ENCODE results near the gene WHRN.

WHRN gene

DNA sequence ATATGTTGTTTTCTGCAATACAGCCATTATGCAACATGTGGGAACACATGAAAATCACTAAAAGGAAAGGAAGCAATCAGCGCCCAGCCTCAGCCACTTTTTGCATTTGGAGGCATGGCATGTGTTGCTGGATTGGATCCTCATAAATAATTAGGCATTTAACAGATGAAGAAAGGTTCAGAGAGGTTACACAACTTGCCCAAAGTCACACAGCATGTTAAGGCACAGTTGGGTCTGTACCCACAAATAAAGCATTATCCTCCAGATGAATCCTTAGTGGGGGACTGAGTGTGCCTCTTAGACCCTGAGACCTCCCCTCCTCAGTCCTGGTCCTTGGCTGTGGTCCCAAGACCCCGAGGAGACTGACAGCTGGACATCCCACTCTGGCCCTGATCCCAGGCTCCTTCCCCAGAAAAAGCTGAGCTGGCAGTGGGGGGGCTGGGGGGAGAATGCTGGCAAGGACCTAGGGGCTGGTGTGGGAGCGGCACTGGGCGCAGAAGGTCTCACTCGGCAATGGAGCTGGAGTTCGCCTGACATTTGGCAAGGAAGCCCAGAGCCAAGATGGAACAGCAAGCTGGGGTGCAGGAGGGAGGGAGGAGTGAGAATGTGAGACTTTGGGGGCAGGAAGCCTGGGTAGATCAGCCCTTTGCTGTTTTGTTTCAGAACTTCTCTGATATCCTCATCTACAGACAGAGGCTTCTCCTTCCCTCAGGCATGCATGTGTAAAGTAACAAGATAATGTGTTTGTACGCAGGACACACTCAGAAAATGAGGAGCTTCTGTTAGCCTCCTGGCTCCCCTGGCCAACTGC is 110.5 kb downstream of the WHRN start:
- DNase-seq = no peak

DNA sequence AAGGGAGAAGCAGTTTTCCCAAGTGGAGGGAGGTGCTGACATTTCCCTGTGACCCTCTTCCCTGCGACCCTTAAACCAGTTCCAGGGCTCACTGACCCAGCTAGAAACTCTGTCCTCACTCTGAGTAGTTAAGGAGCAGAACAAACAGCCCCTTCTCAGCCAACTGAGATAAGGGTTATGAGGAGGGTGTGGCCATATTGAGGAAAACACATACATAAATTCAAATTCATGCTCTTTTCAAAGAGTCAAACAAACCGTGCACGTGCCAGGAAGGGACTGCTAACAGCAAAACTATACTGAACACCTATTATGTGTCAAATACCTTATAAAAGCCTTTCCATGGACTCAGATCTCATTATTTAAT is 112.5 kb downstream of the WHRN start:
- DNase-seq = no peak

- no peak for DNase-seq
Measured at GRCh38 chr9:114390952-114391351, 114.3 kb downstream of the WHRN start.

DNA sequence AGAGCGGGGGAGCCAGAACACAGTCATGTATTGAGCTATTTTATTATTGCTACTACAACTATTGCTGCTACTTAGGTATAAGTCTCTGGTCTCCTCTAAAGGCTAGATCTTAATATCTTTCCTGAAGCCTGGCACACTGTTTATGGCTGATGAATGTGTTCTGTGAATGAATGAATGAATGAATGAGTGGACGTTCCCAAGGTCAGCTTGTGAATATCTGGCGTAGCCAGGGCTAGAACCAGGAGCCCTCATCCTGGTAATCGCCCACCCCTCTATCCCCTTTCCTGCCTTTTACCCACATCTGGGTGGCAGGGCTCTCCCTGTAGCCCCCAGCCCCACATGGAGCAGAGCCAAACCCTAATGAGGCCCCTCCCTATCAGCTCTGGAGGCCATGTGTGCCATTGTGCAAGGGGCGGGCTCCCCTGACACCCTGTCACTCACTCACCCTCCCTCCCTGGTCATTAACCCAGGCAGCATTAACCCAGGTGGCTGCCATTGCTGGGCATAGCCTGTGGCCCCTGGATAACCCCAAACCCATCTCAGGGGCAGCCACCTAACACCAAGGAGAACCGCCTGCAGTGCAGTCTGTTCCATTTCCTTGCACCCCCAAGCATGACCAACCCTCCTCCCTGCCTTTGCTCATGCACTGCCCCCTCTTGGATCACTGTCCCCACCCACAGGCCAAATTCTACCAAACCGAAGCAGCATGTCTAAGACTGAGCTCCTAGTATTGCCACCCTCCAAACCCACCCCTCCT is 115.5 kb downstream of the WHRN start:
- DNase-seq = no peak

DNA sequence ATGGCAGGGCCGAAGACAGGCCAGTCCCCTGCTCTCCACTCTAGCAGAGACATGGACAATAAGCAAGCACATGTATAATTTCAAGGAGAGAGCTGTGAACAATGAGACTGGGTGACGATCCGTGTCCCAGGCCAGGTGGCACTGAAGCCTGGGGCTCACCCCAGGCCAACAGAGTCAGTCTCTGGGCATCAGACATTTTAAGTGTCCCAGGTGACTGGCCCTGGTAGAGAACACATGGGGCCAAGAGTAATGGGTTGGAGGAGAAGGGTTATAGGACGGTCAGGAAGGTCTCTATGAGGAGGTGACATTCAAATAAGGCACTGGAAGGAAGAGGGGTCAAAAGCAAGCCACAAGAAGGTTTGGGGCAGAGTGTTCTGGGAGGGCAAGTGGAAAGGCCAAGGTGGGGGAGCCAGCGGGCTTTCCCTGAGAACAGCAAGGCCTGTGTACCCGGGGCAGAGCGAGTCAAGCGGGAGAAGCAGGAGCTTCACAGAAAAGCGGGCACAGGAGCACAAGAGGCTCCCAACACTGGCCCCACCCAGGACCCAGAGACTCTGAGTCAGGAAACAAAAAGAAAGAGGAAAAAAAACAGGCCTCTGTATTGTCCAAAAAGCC is 116.4 kb downstream of the WHRN start:
- DNase-seq = no peak

- DNase-seq = no peak
Measured at GRCh38 chr9:114388357-114388682, 117.0 kb downstream of the WHRN start.

- no peak for DNase-seq
Measured at GRCh38 chr9:114387680-114388356, 117.5 kb downstream of the WHRN start, which contains the start of gene AKNA. Gene AKNA (minus strand): TSS chr9:114387982. CDS start chr9:114381333, 6,649 bp downstream.

DNA sequence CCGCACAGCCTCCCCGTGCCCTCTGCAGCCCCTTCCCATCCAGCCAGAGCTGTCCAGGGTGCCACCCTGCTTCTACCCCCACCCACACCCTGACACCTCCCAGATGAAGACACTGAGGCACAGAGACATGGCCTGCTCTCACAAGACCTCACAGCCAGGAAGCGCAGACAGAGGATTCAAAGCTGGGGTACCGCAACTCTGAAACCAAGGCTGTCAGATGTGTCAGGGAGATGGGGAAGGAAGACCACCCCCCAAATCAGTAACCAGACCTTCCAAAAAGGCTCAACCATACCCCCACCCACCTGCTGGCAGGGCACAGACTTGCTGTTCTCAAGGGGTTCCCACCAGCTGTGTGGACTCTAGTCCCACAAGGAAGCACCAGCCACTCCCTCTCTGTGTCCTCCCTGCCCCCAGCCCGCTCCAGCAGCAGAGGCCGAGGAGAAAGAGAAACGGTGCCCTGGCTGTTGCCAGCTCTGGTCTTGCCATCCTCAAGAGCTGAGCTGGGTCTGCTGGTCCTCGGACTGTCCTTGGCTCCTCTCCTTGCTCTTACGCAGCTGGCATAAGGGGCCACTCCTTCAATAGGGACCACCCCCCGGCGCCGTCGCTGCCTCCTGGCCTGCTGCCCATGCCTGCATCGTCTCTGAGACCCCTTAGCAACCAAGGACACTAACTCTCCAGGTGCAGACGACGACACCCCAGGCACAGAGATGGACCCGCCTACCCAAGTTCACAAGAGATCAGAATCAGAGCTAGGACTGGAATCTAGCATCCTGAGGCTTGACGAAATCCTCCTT is 118.2 kb downstream of the WHRN start:
- no peak for DNase-seq

DNA sequence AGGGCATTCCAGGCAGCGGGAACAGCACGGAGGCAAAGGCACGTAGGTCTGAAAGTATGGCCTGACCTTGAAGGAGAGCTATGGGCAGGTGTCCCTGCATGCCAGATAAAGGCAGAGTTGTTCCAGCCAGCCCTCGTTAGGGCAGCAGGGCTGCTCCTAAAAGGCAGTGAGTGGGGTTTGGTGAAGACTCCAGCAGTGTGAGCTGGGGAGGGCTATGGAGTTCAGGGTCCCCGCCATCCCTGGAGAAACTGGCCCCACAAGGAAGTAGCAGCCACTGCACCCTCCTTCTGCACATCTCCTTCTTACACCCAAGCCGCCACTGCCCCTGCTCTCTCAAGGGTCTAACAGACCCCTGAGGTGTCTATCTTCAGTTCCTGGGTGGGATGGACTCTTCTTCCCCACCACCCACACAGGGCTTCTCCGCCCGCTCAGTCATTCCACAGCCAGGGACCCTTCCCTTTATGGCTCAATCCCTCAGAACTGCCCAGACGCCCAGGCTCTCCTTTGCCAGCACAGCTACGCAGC is 118.8 kb downstream of the WHRN start:
- DNase-seq = no peak

DNA sequence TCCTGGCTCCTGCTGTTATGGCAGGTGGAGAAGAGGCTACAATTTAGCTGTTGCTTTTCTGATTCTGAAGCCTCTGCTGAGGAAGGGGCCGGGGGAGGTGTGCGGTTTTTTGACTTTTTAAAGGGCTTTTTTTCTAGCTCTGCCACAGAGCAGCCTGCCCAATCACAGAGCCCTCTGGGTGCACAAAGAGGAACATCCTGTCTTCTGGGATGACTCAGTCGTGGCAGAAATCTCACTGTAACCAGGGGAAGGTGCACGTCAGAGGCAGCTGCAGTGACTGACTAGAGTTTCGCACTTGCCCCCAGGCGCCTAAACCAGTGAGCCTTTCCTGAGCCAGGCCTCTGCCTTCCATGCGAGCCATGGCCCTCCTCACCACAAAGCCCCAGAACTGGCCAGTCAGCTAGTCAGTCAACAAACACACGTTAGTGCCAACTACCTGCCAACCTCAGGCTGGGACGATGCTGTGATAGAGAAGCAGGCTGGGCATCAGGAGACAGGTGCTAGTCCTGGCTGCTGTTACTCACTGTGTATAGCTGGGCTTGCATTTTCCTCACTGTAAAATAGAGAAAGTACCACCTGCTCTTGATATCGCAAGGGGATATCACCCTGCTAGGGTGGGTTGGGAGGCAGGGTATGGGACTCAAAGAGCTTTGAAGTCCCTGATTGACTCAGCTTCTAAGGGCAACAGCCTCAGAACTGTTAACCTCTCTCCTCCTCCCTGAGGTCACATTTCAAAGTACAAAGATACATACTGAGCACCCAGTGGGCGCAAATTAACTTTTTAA is 119.7 kb downstream of the WHRN start:
- DNase-seq = no peak

- DNase-seq = no peak
Measured at GRCh38 chr9:114384836-114385396, 120.4 kb downstream of the WHRN start.

DNA sequence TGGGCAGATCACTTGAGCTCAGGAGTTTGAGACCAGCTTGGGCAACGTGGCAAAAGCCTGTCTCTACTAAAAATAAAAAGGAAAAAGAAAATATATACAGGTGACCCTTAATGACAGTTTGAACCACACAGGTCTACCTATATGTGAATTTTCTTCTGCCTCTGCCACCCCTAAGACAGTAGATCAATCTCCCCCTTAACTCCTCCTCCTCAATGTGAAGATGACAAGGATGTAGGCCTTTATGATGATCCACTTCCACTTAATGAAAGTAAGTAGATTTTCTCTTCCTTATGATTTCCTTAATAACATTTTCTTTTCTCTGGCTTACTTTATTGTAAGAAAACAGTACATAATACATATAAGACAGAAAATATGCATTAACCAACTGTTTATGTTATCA is 120.9 kb downstream of the WHRN start:
- DNase-seq = no peak

DNA sequence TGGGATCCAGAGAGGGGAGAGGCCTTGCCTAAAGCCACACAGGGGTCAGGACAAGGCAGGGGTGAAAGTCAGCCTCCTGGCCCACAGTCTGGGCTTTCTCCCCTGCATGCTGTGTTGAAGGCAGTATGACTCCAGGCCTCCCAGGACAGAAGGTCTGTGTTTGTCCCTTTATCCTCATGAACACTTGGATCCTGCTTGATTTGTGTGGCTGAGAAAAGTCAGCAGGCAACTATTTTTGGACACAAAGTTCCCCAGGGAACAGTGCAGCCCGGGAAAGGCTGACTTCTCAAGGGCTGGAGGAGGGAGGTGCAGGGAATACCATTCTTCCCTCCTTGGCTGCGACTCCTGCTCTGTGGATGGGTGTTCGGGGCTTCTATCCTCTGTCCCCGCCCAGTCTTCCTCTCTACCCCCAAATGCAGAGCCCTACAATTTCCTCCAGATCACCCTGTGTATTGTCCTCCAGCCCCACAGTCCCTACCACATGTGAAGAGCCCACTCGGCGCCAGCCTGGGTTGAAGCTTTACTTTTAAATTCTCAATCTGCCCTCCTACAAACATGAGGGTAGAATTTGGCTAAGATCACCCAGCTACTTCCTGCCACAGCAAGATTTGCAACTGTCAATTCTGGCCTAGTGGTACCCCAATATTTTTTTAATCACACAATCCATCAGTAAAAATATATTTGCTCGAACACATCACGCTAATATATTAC is 121.6 kb downstream of the WHRN start:
- DNase-seq = no peak

DNA sequence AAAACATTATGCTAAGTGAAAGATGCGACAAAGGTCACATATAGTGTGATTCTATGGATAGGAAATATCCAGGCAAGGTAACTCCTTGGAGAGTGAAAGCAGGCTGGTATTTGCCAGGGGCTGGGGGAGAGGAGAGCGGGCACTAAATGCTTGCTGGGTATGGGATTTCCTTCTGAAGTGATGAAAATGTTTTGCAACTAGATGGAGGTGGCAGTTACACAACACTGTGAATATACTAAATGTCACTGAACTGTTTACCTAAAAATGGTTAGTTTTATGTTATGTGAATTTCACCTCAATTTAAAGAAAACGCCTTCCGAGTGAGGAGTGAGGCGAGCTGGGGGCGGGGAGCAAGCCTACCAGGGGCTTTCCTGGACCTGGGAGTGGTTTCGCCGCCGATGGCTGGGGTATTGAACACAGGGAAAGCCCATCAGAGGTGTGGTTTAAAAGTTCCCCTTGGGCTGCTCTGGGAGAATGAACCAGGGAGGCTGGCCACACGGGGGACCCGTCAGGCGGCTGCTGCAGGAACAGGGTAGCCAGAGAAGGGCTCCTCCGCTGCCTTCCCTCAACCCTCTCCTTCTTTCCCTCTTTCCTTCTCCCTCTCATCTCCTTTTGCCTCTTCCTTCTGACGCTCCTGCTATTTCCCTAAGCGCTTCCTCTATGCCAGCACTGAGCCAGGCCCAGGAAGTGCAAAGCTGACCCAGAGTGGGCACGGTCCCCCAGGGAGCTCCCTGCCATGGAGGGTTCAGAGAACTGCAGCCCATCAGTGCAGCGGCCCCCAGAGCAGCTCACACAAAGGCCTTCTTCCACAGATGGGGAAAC is 122.4 kb downstream of the WHRN start:
- DNase-seq = no peak

DNA sequence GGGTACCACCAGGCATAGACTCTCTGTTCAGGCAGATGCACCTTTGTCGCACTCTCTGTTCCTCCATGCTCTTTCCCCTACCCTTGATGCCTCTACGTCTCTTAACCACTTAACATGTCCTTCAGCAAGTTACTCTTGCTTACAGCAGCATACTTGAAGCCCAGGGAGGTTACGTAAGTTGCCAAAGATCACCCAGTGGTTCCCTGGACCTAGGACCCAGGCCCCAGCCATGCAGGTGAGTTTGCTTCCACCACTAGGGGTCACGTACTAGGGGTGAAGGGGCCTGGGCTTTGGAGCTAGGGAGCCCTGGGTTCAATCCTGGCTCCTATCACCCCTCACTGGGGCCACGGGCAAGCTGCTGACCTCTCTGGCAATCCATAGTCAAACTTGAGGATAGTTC is 126.4 kb downstream of the WHRN start:
- no peak for DNase-seq

GRCh38 chr9:114378016-114378415 is 127.3 kb downstream of the WHRN start:
- DNase-seq = no peak

DNA sequence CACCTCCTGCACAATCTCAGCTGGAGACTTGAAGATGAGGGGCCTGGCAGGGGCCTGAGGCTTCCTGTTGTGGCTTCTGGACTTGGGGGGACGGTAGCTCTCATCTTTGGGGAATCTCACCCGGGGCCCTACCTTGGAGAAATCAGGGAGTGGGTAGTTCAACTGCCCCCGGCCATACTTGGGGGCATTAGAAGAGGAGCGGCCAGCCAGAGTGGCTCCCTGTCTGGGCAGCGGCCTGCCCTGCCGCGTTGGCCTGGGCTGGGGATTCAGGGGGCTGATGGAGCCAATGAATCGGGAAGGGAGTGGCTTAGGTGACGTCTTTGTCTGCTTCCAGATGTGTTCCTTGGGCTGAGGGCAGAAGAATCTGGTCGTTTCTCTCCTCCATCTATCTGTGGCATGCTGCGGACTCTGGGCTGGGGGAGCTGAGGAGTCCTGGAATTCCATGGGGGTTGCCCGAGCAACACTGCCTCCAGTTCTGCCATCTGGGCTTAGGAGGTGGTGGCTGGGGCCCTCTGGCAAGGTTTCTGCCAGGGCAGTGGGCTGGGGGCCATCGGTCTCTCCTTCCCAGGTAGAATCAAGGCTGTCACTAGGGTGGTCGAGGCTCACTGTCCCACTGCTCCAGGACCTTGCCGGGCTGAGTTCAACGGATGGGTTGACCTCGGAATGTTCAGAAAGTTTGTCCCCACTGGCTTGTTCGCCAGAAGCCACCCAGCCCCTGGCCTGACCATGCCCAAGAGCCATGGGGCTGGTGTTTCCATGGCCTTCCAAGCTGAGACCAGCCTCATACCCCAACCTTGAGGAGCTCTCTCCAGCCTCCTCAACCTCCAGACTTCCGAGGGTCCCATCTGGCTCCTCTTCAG is 128.5 kb downstream of the WHRN start:
- DNase-seq = no peak

DNA sequence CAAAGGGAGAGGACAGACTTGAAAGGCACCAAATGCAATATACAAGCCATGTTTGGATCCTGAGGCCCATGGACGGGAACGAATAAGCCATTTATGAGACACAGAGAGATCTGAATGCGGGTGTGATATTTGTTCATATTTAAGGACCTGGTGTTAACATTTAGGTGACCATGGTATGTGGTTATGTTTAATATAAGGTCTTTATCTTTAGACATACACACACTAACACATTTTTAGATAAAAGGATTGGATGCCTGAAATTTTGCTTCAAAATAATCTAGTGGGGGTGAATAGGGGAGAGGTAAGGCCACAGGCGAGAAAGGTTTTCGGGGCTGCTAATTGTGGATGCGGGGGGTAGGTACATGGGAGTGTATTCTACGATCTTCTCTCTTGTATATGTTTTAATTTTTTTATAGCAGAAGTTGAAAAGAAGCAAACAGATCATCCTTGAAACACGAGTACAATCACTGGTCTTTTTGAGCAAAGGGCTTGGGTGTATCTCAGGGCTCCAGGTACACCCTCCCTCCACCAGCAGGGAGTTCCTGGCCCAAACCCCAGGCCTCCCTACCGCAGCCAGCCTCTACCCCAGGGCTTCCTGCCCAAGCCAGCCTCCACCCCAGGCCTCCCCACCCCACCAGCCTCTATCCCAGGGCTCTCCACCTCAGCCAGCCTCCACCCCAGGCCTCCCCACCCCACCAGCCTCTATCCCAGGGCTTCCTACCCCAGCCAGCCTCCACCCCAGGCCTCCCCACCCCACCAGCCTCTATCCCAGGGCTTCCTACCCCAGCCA is 129.7 kb downstream of the WHRN start:
- DNase-seq = no peak
